Cardiac fibroblast (primary cell): ENCODE data around the gene THADA.

Experiments used
- DNase-seq, 2 donors: peaks; one replicate each; pipeline versions ENCODE4 v3.0.0 to v3.0.0-alpha.2; 2010; ENCODE audit warnings: low read depth in 2 of 2
- H3K4me3 ChIP-seq, 2 donors: replicated peaks in 1 of 2; 1 replicate in 1 of 2; 2 replicates in 1 of 2; pipeline ENCODE4 v1.5.1; 2011; ENCODE audit warnings: low read depth in 2 of 2, low read length in 2 of 2, mild to moderate bottlenecking in 2 of 2, moderate library complexity in 1 of 2
- CTCF ChIP-seq: IDR thresholded peaks from one replicate; pipeline ENCODE4 v1.5.1; 2011; ENCODE audit warnings: low read depth, mild to moderate bottlenecking, low read length, inconsistent platforms

The THADA gene

GRCh38 chr2:43473767-43474166 is 122.1 kb downstream of the THADA start:
- no peak for DNase-seq
- no peak for TF ChIP-seq CTCF

GRCh38 chr2:43472527-43473194 is 123.2 kb downstream of the THADA start:
- DNase-seq, result no peak
- TF ChIP-seq CTCF, result no peak
- no peak overlapping the region for H3K4me3 ChIP-seq

More at GRCh38 chr2:43473767-43474166, 122.1 kb downstream of the THADA start:
- H3K4me3 ChIP-seq, result no peak overlapping the region

- no peak for TF ChIP-seq CTCF
- H3K4me3 ChIP-seq, result no peak overlapping the region
- DNase-seq, result no peak
Measured at GRCh38 chr2:43469713-43470112, 126.1 kb downstream of the THADA start.

GRCh38 chr2:43469094-43469493 is 126.7 kb downstream of the THADA start:
- no peak for TF ChIP-seq CTCF
- no peak overlapping the region for H3K4me3 ChIP-seq
- no peak for DNase-seq

- H3K4me3 ChIP-seq, result no peak overlapping the region
- peak; percentile 45 to 73 for DNase-seq
- TF ChIP-seq CTCF, result no peak
Measured at GRCh38 chr2:43467891-43468290, 127.9 kb downstream of the THADA start.

GRCh38 chr2:43465234-43465633 is 130.6 kb downstream of the THADA start:
- no peak for DNase-seq
- H3K4me3 ChIP-seq, result no peak overlapping the region
- no peak for TF ChIP-seq CTCF

GRCh38 chr2:43464590-43464989 is 131.2 kb downstream of the THADA start:
- TF ChIP-seq CTCF, result peak; percentile 4

More at GRCh38 chr2:43464590-43464989, 131.2 kb downstream of the THADA start:
- peak; percentile 82 to 89 for DNase-seq
- H3K4me3 ChIP-seq, result no peak overlapping the region
